Measurements from ENCODE around the gene TSGA10IP. TPM values are rescaled to one million over a fixed set of nuclear protein-coding genes. Genes with fewer than 3 reads are reported as not detected.

TSGA10IP gene
- total and polyA plus RNA-seq, 2 donors, result 0.09 TPM; not detected in 1

DNA sequence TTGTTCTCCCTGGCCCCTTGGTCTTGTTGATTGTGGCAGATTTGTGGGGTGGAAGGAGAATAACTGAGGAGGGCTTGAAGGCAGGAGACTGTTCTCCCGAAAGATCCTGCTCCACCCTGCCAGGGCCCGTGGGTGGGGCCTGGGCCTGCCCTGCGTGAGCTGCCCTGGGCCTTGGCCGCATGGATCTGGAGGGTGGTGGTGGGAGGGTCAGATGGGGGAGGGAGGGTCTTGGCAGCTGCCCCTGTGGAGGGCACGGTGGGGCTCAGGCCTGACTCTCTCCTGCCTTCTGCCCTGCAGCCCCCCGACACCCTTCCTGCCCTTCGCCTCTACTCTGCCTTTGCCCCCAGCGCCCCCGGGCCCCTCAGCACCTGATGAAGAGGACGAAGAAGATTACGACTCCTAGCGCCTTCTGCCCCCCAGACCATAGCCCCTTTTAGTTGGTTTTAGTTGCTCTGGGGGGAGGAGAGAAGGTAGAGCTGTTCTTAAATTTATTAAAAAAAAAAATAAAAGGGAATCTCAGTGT, 24.2 kb upstream of the TSGA10IP start:
- WGBS, result 82% methylated on average over 12 of the region's 12 CpGs
- no peak for DNase-seq (ENCODE audit: extremely low spot score)
- H3K4me3 ChIP-seq (ENCODE audit: low read depth, low read length), result no peak overlapping the region
- H3K27ac ChIP-seq (ENCODE audit: low read depth), result no peak overlapping the region
- H3K36me3 ChIP-seq (ENCODE audit: insufficient read depth), result no peaks in the 10 kb centered on the region
- H3K4me1 ChIP-seq (ENCODE audit: insufficient read depth), result peaks cover 2% of the 10 kb centered on the region

GRCh38 chr11:65921876-65922275, 23.4 kb upstream of the TSGA10IP start:
- H3K4me1 ChIP-seq (ENCODE audit: insufficient read depth), result peaks cover 2% of the 10 kb centered on the region
- DNase-seq (ENCODE audit: extremely low spot score), result no peak
- no peak overlapping the region for H3K27ac ChIP-seq (ENCODE audit: low read depth)
- H3K4me3 ChIP-seq (ENCODE audit: low read depth, low read length), result no peak overlapping the region
- H3K36me3 ChIP-seq (ENCODE audit: insufficient read depth), result no peaks in the 10 kb centered on the region
- 93% methylated on average over 10 of the region's 10 CpGs for WGBS

- Histone ChIP-seq H3K4me1 (ENCODE audit: insufficient read depth) (peaks cover 2% of the 10 kb centered on the region), H3K27ac (ENCODE audit: low read depth) (no peak overlapping the region), H3K4me3 (ENCODE audit: low read depth, low read length) (no peak overlapping the region), H3K36me3 (ENCODE audit: insufficient read depth) (no peaks in the 10 kb centered on the region)
- 84% methylated on average over 3 of the region's 3 CpGs for WGBS
- DNase-seq (ENCODE audit: extremely low spot score), result no peak
Observed at GRCh38 chr11:65922565-65922964, 22.7 kb upstream of the TSGA10IP start.

DNA sequence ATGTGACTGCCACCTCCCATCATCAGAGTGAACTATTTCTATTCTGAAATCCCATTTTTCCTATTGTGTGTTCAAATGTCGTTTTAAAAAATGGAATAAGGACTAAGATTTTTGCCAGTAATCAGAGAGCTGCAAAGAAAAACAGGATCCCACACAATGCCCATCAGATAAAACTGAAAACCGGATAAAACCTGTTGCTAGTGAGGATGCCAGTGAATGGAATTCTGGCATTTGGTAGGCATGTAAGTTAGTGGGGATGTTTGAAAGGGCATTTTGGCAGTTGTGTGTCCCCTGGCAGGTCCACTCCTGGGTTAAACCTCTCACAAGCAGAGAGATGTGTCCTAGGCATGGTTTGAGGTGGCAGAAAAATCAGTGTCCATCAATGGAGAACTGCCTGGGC, 19.9 kb upstream of the TSGA10IP start:
- no peak for DNase-seq (ENCODE audit: extremely low spot score)
- no peak overlapping the region for H3K27ac ChIP-seq (ENCODE audit: low read depth)
- no peak overlapping the region for H3K4me3 ChIP-seq (ENCODE audit: low read depth, low read length)
- peaks cover under 1% of the 10 kb centered on the region for H3K4me1 ChIP-seq (ENCODE audit: insufficient read depth)
- no peaks in the 10 kb centered on the region for H3K36me3 ChIP-seq (ENCODE audit: insufficient read depth)
- WGBS, result 55% methylated on average over 2 of the region's 2 CpGs

GRCh38 chr11:65927904-65928397, 17.3 kb upstream of the TSGA10IP start:
- Histone ChIP-seq H3K4me3 (ENCODE audit: low read depth, low read length) (no peak overlapping the region), H3K27ac (ENCODE audit: low read depth) (no peak overlapping the region), H3K4me1 (ENCODE audit: insufficient read depth) (no peaks in the 10 kb centered on the region), H3K36me3 (ENCODE audit: insufficient read depth) (no peaks in the 10 kb centered on the region)
- 51% methylated on average over 9 of the region's 9 CpGs for WGBS
- no peak for DNase-seq (ENCODE audit: extremely low spot score)

GRCh38 chr11:65928667-65929066, 16.6 kb upstream of the TSGA10IP start:
- Histone ChIP-seq H3K4me3 (ENCODE audit: low read depth, low read length) (no peak overlapping the region), H3K36me3 (ENCODE audit: insufficient read depth) (no peaks in the 10 kb centered on the region), H3K27ac (ENCODE audit: low read depth) (no peak overlapping the region), H3K4me1 (ENCODE audit: insufficient read depth) (no peaks in the 10 kb centered on the region)
- WGBS, result 58% methylated on average over 6 of the region's 6 CpGs
- no peak for DNase-seq (ENCODE audit: extremely low spot score)

GRCh38 chr11:65931773-65932557, 13.3 kb upstream of the TSGA10IP start:
- Histone ChIP-seq H3K36me3 (ENCODE audit: insufficient read depth) (no peaks in the 10 kb centered on the region), H3K4me1 (ENCODE audit: insufficient read depth) (no peaks in the 10 kb centered on the region), H3K27ac (ENCODE audit: low read depth) (no peak overlapping the region), H3K4me3 (ENCODE audit: low read depth, low read length) (no peak overlapping the region)
- 50% methylated on average over 13 of the region's 13 CpGs for WGBS
- no peak for DNase-seq (ENCODE audit: extremely low spot score)

DNA sequence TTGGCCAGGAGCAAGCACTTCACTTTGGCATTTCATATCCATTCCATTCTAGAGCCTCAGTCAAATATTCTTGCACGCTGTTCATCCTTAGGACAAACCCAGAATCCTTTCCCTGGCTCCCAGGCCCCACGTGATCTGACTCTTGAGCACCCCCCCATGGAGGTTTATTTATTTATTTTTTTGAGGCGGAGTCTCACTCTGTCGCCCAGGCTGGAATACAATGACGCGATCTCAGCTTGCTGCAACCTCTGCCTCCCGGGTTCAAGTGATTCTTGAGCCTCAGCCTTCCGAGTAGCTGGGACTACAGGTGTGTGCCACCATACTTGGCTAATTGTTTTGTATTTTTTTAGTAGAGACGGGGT, 12.7 kb upstream of the TSGA10IP start:
- H3K4me1 ChIP-seq (ENCODE audit: insufficient read depth), result no peaks in the 10 kb centered on the region
- H3K36me3 ChIP-seq (ENCODE audit: insufficient read depth), result no peaks in the 10 kb centered on the region
- H3K4me3 ChIP-seq (ENCODE audit: low read depth, low read length), result no peak overlapping the region
- WGBS, result 37% methylated on average over 9 of the region's 9 CpGs
- no peak for DNase-seq (ENCODE audit: extremely low spot score)
- H3K27ac ChIP-seq (ENCODE audit: low read depth), result no peak overlapping the region

- no peaks in the 10 kb centered on the region for H3K36me3 ChIP-seq (ENCODE audit: insufficient read depth)
- 34% methylated on average over 4 of the region's 4 CpGs for WGBS
- no peaks in the 10 kb centered on the region for H3K4me1 ChIP-seq (ENCODE audit: insufficient read depth)
- no peak overlapping the region for H3K27ac ChIP-seq (ENCODE audit: low read depth)
- H3K4me3 ChIP-seq (ENCODE audit: low read depth, low read length), result no peak overlapping the region
- DNase-seq (ENCODE audit: extremely low spot score), result no peak
Observed at GRCh38 chr11:65934014-65934413, 11.3 kb upstream of the TSGA10IP start.

GRCh38 chr11:65937766-65938165, 7.5 kb upstream of the TSGA10IP start:
- no peak for DNase-seq (ENCODE audit: extremely low spot score)
- H3K27ac ChIP-seq (ENCODE audit: low read depth), result no peak overlapping the region
- 53% methylated on average over 4 of the region's 4 CpGs for WGBS
- no peak overlapping the region for H3K4me3 ChIP-seq (ENCODE audit: low read depth, low read length)
- no peaks in the 10 kb centered on the region for H3K4me1 ChIP-seq (ENCODE audit: insufficient read depth)
- H3K36me3 ChIP-seq (ENCODE audit: insufficient read depth), result no peaks in the 10 kb centered on the region

GRCh38 chr11:65941720-65942310, 3.5 kb upstream of the TSGA10IP start:
- DNase-seq (ENCODE audit: extremely low spot score), result no peak
- no peaks in the 10 kb centered on the region for H3K4me1 ChIP-seq (ENCODE audit: insufficient read depth)
- H3K4me3 ChIP-seq (ENCODE audit: low read depth, low read length), result no peak overlapping the region
- no peaks in the 10 kb centered on the region for H3K36me3 ChIP-seq (ENCODE audit: insufficient read depth)
- H3K27ac ChIP-seq (ENCODE audit: low read depth), result no peak overlapping the region
- WGBS, result 71% methylated on average over 9 of the region's 9 CpGs

DNA sequence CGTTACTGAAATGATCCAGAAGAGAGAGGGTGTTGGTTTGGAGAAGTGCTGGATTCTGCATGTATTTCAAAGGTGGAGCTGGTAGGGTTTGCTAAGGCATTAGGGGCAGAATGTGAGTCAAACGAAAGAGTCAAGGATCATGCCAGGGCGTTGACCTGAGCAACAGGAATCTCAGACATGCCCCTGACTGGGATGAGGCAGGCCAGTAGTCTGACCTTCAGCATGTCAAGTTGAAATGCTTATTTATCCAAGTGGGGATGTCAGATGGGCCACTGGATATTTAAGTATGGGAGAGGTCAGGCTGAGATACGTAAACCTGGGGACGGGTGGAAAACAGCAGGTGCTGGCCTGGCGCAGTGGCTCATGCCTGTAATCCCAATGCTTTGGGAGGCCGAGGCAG, 2.7 kb upstream of the TSGA10IP start:
- DNase-seq (ENCODE audit: extremely low spot score), result no peak
- H3K4me1 ChIP-seq (ENCODE audit: insufficient read depth), result no peaks in the 10 kb centered on the region
- 86% methylated on average over 7 of the region's 7 CpGs for WGBS
- H3K27ac ChIP-seq (ENCODE audit: low read depth), result no peak overlapping the region
- H3K4me3 ChIP-seq (ENCODE audit: low read depth, low read length), result no peak overlapping the region
- H3K36me3 ChIP-seq (ENCODE audit: insufficient read depth), result no peaks in the 10 kb centered on the region

DNA sequence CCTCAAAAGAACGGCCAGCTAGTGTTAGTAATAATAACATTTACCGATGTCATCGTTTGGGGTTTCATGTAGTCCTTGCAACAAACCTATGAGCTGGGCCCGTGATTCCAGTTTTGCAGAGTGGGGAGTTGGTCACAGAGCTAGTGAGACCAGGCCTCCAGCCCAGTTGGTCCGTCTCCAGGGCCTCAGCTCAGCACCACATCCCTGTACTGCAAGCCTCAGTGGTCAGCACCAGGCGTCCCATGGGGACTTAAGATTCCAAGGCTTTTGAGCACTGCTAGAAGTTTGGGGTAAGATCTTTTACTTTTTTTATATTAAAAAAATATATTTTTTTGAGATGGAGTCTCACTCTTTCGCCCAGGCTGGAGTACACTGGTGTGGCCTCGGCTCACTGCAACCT, 1.1 kb upstream of the TSGA10IP start:
- 86% methylated on average over 8 of the region's 8 CpGs for WGBS
- Histone ChIP-seq H3K27ac (ENCODE audit: low read depth) (no peak overlapping the region), H3K4me1 (ENCODE audit: insufficient read depth) (no peaks in the 10 kb centered on the region), H3K36me3 (ENCODE audit: insufficient read depth) (no peaks in the 10 kb centered on the region), H3K4me3 (ENCODE audit: low read depth, low read length) (no peak overlapping the region)
- DNase-seq (ENCODE audit: extremely low spot score), result no peak

DNA sequence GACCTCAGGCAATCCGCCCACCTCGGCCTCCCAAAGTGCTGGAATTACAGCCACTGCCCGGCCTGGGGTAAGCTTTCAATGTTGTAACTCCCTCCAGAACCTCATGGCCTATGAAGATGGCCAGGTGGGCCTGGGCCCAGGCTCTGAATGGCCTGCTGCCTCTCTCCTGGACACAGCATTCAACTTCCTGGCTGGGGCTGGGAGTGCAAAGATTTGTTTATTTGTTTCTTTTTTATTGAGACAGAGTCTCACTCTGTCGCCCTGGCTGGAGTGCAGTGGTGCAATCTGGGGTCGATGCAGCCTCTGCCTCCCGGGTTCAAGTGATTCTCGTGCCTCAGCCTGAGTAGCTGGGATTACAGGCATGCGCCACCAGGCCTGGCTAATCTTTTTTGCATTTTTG, 513 bp upstream of the TSGA10IP start:
- H3K4me3 ChIP-seq (ENCODE audit: low read depth, low read length), result no peak overlapping the region
- 60% methylated on average over 8 of the region's 8 CpGs for WGBS

More for the DNA sequence above, 513 bp upstream of the TSGA10IP start:
- H3K4me1 ChIP-seq (ENCODE audit: insufficient read depth), result no peaks in the 10 kb centered on the region
- DNase-seq (ENCODE audit: extremely low spot score), result no peak
- H3K27ac ChIP-seq (ENCODE audit: low read depth), result no peak overlapping the region
- no peaks in the 10 kb centered on the region for H3K36me3 ChIP-seq (ENCODE audit: insufficient read depth)
